Activated CD8-positive, alpha-beta memory T cell treated with anti-CD3 and anti-CD28 coated beads, Interleukin-2, amount 10 ng/mL, durations not matched to agents 7 days and 5 days (primary cell): Measurements from ENCODE around the gene CDC6. TPM values are rescaled to one million over a fixed set of nuclear protein-coding genes. Genes with fewer than 3 reads are reported as not detected.
"Not testable (repeated sequence)": the region's sequence is repeated elsewhere in the genome, so short reads cannot be mapped to it uniquely, and the experiment has no call there.

Experiments used
- ATAC-seq: fragments of 150-1000 bp; cut with Tn5 transposase; one replicate; pipeline ENCODE4 v1.10.0; 2021; ENCODE audit warnings: moderate library complexity
- CTCF ChIA-PET: fragments of 350-600 bp; sonication (Branson Sonifier 250); formaldehyde crosslinking; loops from one replicate; lab custom pipeline; 2021; ENCODE audit warnings: antibody characterized with exemption; lab: Charles Lee
- DNase-seq: peaks from one replicate; pipeline ENCODE4 v3.0.0-alpha.2; 2020
- H3K27ac Mint-ChIP-seq: one replicate; pipeline ENCODE4 v1.8.0; 2021; ENCODE audit warnings: mild to moderate bottlenecking, mixed read lengths
- H3K27me3 Mint-ChIP-seq: one replicate; pipeline ENCODE4 v1.8.0; 2021; ENCODE audit warnings: mixed read lengths
- H3K36me3 Mint-ChIP-seq: one replicate; pipeline ENCODE4 v1.8.0; 2021; ENCODE audit warnings: mild to moderate bottlenecking, mixed read lengths
- H3K4me1 Mint-ChIP-seq: one replicate; pipeline ENCODE4 v1.8.0; 2021; ENCODE audit warnings: mixed read lengths
- H3K4me3 Mint-ChIP-seq: one replicate; pipeline ENCODE4 v1.8.0; 2021; ENCODE audit warnings: mild to moderate bottlenecking, moderate library complexity, mixed read lengths
- H3K9me3 Mint-ChIP-seq: one replicate; pipeline ENCODE4 v1.8.0; 2022; ENCODE audit warnings: low read depth, mixed read lengths
- total RNA-seq, 2 experiments: library from RNA; stranded (reverse); gene quantifications; one replicate each; pipeline ENCODE4 v1.2.3, GENCODE V29; 2021

Gene CDC6
- total RNA-seq, 2 experiments from 2014 or later: 109 to 111 TPM

DNA sequence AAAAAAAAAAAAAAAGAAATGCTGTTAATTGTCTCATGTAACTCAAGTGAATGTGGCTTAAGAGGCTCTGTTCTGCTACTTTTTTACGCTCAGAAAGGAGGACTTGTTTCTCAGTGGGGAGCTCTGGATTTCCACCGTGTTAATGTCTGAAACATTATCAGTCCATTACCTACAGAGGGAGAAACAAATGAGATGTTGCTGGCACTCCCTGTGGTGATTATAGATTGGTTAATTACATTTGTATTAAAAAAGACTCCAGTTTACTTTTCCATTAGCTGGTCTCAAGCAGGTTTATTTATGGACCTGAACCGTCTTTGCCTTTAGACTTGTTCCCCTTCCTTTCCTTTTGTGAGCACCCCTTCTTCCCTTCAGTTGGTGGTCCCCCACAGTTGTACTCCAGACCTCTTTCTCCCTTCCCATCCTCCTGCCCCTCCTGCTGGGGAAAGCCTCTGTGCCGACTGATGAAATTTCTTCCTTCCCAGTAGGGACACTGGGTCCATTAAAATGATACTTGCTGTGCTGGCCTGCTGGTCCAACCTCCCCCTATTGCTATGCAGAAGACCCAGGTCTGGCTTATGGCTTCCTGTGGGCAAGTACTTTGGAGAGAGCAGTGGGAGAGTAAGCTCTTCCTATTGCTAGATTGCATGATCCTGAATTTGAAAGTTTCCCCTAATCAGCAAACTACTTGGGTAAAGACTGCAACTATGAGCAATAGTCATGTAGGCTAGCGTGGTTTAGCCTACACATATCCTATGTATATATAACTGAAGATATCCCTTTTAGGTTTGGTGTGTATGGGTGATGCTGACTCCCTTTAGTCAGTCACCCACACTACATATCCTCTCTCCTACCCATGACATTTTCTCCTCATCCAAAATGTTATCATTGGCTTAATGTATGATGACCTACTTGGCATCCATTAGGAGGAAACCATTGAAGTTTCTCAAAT lies 8.1 kb downstream of the CDC6 start:
- DNase-seq: no peak
- no peaks in the 10 kb centered on the region for H3K27me3 Mint-ChIP-seq
- ATAC-seq: no peak
- H3K9me3 Mint-ChIP-seq: no peaks in the 10 kb centered on the region
- H3K36me3 Mint-ChIP-seq: peaks cover 59% of the 10 kb centered on the region
- CTCF ChIA-PET: interaction anchor here (1.0 to 31.0 kb wide), 6 partner anchors 12 to 280 kb away, joined by 3 to 433 read pairs (median 4); partner anchors contain the start of gene CSF3
- no peak overlapping the region for H3K27ac Mint-ChIP-seq
- no peak overlapping the region for H3K4me3 Mint-ChIP-seq
- peaks cover 37% of the 10 kb centered on the region for H3K4me1 Mint-ChIP-seq

- CTCF ChIA-PET: interaction anchor here (0.9 to 31.0 kb wide), 4 partner anchors 9 to 96 kb away, joined by 3 to 433 read pairs (median 5); partner anchors contain the start of genes CDC6 and GJD3
- H3K4me3 Mint-ChIP-seq: no peak overlapping the region
- peak overlapping the region; percentile 16 for H3K27ac Mint-ChIP-seq
- no peak for ATAC-seq
- no peak for DNase-seq
- H3K36me3 Mint-ChIP-seq: peaks cover 63% of the 10 kb centered on the region
- peaks cover 26% of the 10 kb centered on the region for H3K4me1 Mint-ChIP-seq
- no peaks in the 10 kb centered on the region for H3K27me3 Mint-ChIP-seq
- no peaks in the 10 kb centered on the region for H3K9me3 Mint-ChIP-seq
Observed at GRCh38 chr17:40297511-40297910, 9.8 kb downstream of the CDC6 start.

- CTCF ChIA-PET: interaction anchor here (31.0 kb wide), 1 partner anchor 58 kb away, joined by 433 read pairs; no protein-coding TSS in a partner anchor
- peaks cover 28% of the 10 kb centered on the region for H3K4me1 Mint-ChIP-seq
- no peaks in the 10 kb centered on the region for H3K27me3 Mint-ChIP-seq
- no peaks in the 10 kb centered on the region for H3K9me3 Mint-ChIP-seq
- no peak overlapping the region for H3K4me3 Mint-ChIP-seq
- H3K36me3 Mint-ChIP-seq: peaks cover 67% of the 10 kb centered on the region
- DNase-seq: no peak
- ATAC-seq: no peak
- no peak overlapping the region for H3K27ac Mint-ChIP-seq
Observed at GRCh38 chr17:40298726-40299125, 11.0 kb downstream of the CDC6 start.

- ATAC-seq, H3K9me3 Mint-ChIP-seq, H3K27me3 Mint-ChIP-seq, H3K4me3 Mint-ChIP-seq, H3K27ac Mint-ChIP-seq, DNase-seq: not testable (repeated sequence)
- CTCF ChIA-PET: interaction anchor here (1.6 to 31.0 kb wide), 2 partner anchors 58 to 107 kb away, joined by 5 to 433 read pairs; no protein-coding TSS in a partner anchor
- H3K4me1 Mint-ChIP-seq: peaks cover 25% of the 10 kb centered on the region
- peaks cover 67% of the 10 kb centered on the region for H3K36me3 Mint-ChIP-seq
Observed at GRCh38 chr17:40299159-40299757, 11.6 kb downstream of the CDC6 start.

DNA sequence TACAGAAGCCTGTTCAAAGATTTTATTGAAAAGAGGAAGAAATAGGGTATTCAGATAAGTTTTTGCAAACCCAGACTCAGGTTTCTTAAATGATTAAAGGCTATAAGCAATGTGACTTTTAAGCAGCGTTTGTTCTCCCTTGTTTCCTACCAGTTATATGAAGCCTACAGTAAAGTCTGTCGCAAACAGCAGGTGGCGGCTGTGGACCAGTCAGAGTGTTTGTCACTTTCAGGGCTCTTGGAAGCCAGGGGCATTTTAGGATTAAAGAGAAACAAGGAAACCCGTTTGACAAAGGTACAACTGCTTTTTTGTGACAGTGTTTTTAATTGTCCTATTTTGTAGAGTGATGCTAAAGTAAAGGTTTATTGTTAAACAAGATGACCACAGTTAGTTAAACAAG lies 13.6 kb downstream of the CDC6 start:
- H3K9me3 Mint-ChIP-seq: no peaks in the 10 kb centered on the region
- peaks cover 55% of the 10 kb centered on the region for H3K36me3 Mint-ChIP-seq
- no peak overlapping the region for H3K27ac Mint-ChIP-seq
- H3K27me3 Mint-ChIP-seq: no peaks in the 10 kb centered on the region
- DNase-seq (no peak), ATAC-seq (no peak)
- CTCF ChIA-PET: interaction anchor here (0.9 to 31.0 kb wide), 6 partner anchors 12 to 232 kb away, joined by 3 to 433 read pairs (median 12); no protein-coding TSS in a partner anchor
- H3K4me3 Mint-ChIP-seq: no peak overlapping the region
- peaks cover 17% of the 10 kb centered on the region for H3K4me1 Mint-ChIP-seq

- H3K4me3 Mint-ChIP-seq: no peak overlapping the region
Observed at GRCh38 chr17:40303009-40303657, 15.5 kb downstream of the CDC6 start.

DNA sequence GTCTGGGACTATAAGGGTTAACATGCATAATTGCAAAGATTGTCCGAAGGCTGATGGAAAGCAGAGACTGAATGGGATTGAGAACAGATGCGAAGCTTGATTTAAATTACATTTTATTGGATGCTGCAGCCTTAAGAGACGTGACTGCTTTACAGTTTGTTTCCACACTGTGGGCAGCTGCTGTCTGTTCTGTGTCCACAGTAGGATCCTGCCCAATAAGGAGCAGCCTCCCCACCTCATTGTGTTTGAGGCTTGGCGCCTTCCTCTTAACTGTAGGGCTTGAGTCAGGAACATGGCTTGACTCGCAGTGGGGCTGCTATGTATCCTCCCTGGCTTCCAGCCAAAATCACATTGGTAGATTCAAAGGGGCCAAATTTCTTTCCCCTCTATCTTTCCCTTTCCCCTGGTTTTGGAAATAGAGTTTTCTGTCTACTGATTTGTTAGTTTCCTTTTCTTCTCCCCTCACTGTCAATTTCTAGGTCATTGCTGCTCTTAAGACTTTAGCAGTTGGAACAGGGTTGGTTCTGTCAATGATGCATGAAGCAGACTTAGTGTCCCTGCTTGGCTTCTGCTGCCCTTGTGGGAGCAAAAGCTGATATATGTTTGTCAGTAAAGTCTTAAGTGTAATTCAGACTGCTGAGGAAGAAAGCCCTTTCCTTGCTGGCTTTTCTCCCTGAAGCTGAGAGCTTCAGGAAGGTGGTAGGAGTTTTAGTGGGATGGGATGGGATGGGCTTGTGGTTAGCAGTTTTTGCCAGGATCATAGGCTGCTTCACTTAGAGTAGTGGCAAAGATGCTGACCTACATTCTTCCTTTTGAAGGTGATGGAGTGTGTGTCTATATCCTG lies 16.3 kb downstream of the CDC6 start:
- no peak overlapping the region for H3K27ac Mint-ChIP-seq
- H3K27me3 Mint-ChIP-seq: no peaks in the 10 kb centered on the region
- CTCF ChIA-PET: interaction anchor here (0.8 to 31.0 kb wide), 17 partner anchors 8 to 255 kb away, joined by 3 to 433 read pairs (median 8); no protein-coding TSS in a partner anchor
- H3K9me3 Mint-ChIP-seq: no peaks in the 10 kb centered on the region
- H3K4me3 Mint-ChIP-seq: no peak overlapping the region
- H3K4me1 Mint-ChIP-seq: peaks cover 13% of the 10 kb centered on the region
- peaks cover 38% of the 10 kb centered on the region for H3K36me3 Mint-ChIP-seq
- DNase-seq (no peak), ATAC-seq (no peak)

More at GRCh38 chr17:40303009-40303657, 15.5 kb downstream of the CDC6 start:
- H3K27me3 Mint-ChIP-seq: no peaks in the 10 kb centered on the region
- H3K27ac Mint-ChIP-seq: no peak overlapping the region
- CTCF ChIA-PET: interaction anchor here (0.6 to 31.0 kb wide), 20 partner anchors 9 to 255 kb away, joined by 3 to 433 read pairs (median 6); partner anchors contain the start of gene WIPF2
- no peak for DNase-seq
- H3K9me3 Mint-ChIP-seq: no peaks in the 10 kb centered on the region
- ATAC-seq: peak; percentile 56
- H3K36me3 Mint-ChIP-seq: peaks cover 44% of the 10 kb centered on the region
- H3K4me1 Mint-ChIP-seq: peaks cover 14% of the 10 kb centered on the region

DNA sequence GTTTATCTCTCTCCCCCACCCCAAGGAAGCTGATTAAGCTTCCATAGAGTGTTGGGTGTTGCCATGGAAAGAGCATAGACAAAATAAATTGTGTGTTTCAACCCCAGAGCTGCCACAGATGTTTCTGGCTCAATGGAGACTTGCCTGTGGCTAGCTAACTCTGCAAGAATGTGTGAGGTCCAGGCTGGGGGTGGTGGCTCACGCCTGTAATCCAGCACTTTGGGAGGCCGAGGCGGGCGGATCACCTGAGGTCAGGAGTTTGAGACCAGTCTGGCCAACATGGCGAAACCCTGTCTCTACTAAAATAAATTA lies 16.8 kb downstream of the CDC6 start:
- not testable (repeated sequence) for H3K9me3 Mint-ChIP-seq, H3K27me3 Mint-ChIP-seq, H3K4me3 Mint-ChIP-seq, ATAC-seq, H3K27ac Mint-ChIP-seq, DNase-seq
- H3K36me3 Mint-ChIP-seq: peaks cover 34% of the 10 kb centered on the region
- CTCF ChIA-PET: interaction anchor here (1.4 to 31.0 kb wide), 10 partner anchors 11 to 254 kb away, joined by 3 to 433 read pairs (median 15); partner anchors contain the start of gene WIPF2
- peaks cover 13% of the 10 kb centered on the region for H3K4me1 Mint-ChIP-seq

- CTCF ChIA-PET: interaction anchor here (1.4 to 31.0 kb wide), 7 partner anchors 11 to 228 kb away, joined by 3 to 433 read pairs (median 12); partner anchors contain the start of gene WIPF2
- ATAC-seq, H3K4me3 Mint-ChIP-seq: not testable (repeated sequence)
Observed at GRCh38 chr17:40304866-40305265, 17.2 kb downstream of the CDC6 start.

DNA sequence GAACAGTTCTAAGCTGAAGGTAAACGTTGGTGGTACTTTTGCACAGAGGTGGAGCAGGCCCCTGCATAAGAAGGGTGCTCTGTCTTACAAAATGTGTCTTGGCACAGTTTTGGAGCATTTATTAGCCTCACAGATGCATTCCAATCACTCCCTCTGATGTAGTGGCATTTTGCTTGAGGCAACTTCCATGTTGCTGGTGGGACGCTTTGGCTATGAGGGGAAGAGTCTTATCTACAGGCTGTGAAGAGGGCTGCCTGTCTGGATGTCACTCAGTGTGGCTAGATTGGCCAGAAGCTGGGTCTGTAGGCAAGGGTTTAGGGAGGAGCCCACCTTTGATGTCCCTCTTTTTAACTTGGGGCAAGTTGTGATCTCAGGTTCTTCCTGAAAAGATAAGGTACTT lies 18.7 kb downstream of the CDC6 start:
- no peak overlapping the region for H3K4me3 Mint-ChIP-seq
- CTCF ChIA-PET: interaction anchor here (0.9 to 31.0 kb wide), 7 partner anchors 10 to 253 kb away, joined by 3 to 433 read pairs (median 5); no protein-coding TSS in a partner anchor
- no peak overlapping the region for H3K27ac Mint-ChIP-seq

More at GRCh38 chr17:40304866-40305265, 17.2 kb downstream of the CDC6 start:
- not testable (repeated sequence) for H3K27ac Mint-ChIP-seq, DNase-seq, H3K9me3 Mint-ChIP-seq, H3K27me3 Mint-ChIP-seq
- H3K4me1 Mint-ChIP-seq: peaks cover 13% of the 10 kb centered on the region
- H3K36me3 Mint-ChIP-seq: peaks cover 34% of the 10 kb centered on the region

GRCh38 chr17:40307001-40307730 lies 19.5 kb downstream of the CDC6 start:
- H3K4me1 Mint-ChIP-seq: peaks cover 28% of the 10 kb centered on the region
- no peaks in the 10 kb centered on the region for H3K9me3 Mint-ChIP-seq
- H3K27me3 Mint-ChIP-seq: no peaks in the 10 kb centered on the region
- CTCF ChIA-PET: interaction anchor here (0.9 to 31.0 kb wide), 9 partner anchors 9 to 252 kb away, joined by 3 to 433 read pairs (median 4); no protein-coding TSS in a partner anchor
- no peak overlapping the region for H3K27ac Mint-ChIP-seq
- DNase-seq: no peak
- H3K36me3 Mint-ChIP-seq: peaks cover 20% of the 10 kb centered on the region
- ATAC-seq: no peak
- no peak overlapping the region for H3K4me3 Mint-ChIP-seq

More for the DNA sequence above, 18.7 kb downstream of the CDC6 start:
- Mint-ChIP-seq H3K9me3 (no peaks in the 10 kb centered on the region), H3K4me1 (peaks cover 20% of the 10 kb centered on the region), H3K36me3 (peaks cover 26% of the 10 kb centered on the region), H3K27me3 (no peaks in the 10 kb centered on the region)
- no peak for DNase-seq
- no peak for ATAC-seq
